Activated B cell treated with CpG ODN at 0.5 μM for 24 hours (primary cell): ENCODE data around the gene TMEM41A. TPM values are rescaled to one million over a fixed set of nuclear protein-coding genes. Genes with fewer than 3 reads are reported as not detected.
"Not testable (repeated sequence)": the region's sequence is repeated elsewhere in the genome, so short reads cannot be mapped to it uniquely, and the experiment has no call there.

Source experiments
- ATAC-seq: fragments of 200-7000 bp; cut with Tn5 transposase; one replicate; pipeline ENCODE4 v1.10.0; 2021; ENCODE audit warnings: low read depth, mild to moderate bottlenecking, moderate library complexity
- CTCF ChIA-PET: fragments of 350-600 bp; sonication (Branson Sonifier 250); formaldehyde crosslinking; loops from one replicate; lab custom pipeline; 2021; ENCODE audit warnings: antibody characterized with exemption; lab: Charles Lee
- POLR2A ChIA-PET: fragments of 350-600 bp; sonication (Branson Sonifier 250); formaldehyde crosslinking; loops from one replicate; lab custom pipeline; 2021; ENCODE audit warnings: antibody characterized with exemption; lab: Charles Lee
- DNase-seq: peaks from one replicate; pipeline ENCODE4 v3.0.0; 2022
- H3K27ac Mint-ChIP-seq: one replicate; pipeline ENCODE4 v1.8.0; 2020; ENCODE audit warnings: mixed read lengths
- H3K27me3 Mint-ChIP-seq: one replicate; pipeline ENCODE4 v1.8.0; 2021; ENCODE audit warnings: mixed read lengths
- H3K36me3 Mint-ChIP-seq: one replicate; pipeline ENCODE4 v1.8.0; 2021; ENCODE audit warnings: low read depth, mixed read lengths
- H3K4me1 Mint-ChIP-seq: one replicate; pipeline ENCODE4 v1.8.0; 2021; ENCODE audit warnings: mixed read lengths
- H3K4me3 Mint-ChIP-seq: one replicate; pipeline ENCODE4 v1.8.0; 2020; ENCODE audit warnings: mild to moderate bottlenecking, mixed read lengths
- H3K9me3 Mint-ChIP-seq: one replicate; pipeline ENCODE4 v1.8.0; 2020; ENCODE audit warnings: mixed read lengths
- intact Hi-C: fragments of 100-400 bp; cut with micrococcal nuclease; formaldehyde crosslinking; loops from one replicate; pipeline ENCODE4 v1.15.1; 2024
- total RNA-seq: library from RNA; stranded (reverse); gene quantifications from 2 replicates; pipeline ENCODE4 v1.2.3, GENCODE V29; 2022
- TF ChIP-seq, protein P1 (sequence below): fragments of 200-600 bp; IDR thresholded peaks from one replicate; pipeline ENCODE4 v1.8.0; 2022; ENCODE audit warnings: antibody characterized with exemption, mild to moderate bottlenecking

TMEM41A gene
- total RNA-seq, 1 donor from 2014 or later, result 23.3 TPM

DNA sequence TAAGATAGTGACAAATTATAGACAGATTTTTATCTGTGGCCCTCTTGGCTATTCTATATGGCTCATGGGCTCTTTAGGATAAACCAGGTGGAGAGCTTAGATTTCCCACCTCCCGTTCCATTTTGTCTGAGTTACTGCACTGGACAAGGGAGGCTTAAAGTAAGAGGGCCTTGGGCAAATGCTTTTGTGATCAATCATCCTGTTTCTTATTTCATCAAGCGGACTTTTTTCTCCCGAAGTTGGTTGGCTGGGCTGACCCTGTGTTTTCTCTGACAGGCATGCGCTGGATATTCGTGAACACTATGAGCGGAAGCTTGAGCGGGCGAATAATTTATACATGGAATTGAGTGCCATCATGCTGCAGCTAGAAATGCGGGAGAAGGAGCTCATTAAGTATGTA is 33.4 kb downstream of the TMEM41A start:
- POLR2A ChIA-PET, result no interaction called here
- no peak for ATAC-seq
- no peaks in the 10 kb centered on the region for H3K36me3 Mint-ChIP-seq
- no peaks in the 10 kb centered on the region for H3K9me3 Mint-ChIP-seq
- CTCF ChIA-PET, result no interaction called here
- intact Hi-C loops, result no loop called here
- no peak overlapping the region for H3K4me3 Mint-ChIP-seq
- no peak for DNase-seq
- TF ChIP-seq, protein P1, sequence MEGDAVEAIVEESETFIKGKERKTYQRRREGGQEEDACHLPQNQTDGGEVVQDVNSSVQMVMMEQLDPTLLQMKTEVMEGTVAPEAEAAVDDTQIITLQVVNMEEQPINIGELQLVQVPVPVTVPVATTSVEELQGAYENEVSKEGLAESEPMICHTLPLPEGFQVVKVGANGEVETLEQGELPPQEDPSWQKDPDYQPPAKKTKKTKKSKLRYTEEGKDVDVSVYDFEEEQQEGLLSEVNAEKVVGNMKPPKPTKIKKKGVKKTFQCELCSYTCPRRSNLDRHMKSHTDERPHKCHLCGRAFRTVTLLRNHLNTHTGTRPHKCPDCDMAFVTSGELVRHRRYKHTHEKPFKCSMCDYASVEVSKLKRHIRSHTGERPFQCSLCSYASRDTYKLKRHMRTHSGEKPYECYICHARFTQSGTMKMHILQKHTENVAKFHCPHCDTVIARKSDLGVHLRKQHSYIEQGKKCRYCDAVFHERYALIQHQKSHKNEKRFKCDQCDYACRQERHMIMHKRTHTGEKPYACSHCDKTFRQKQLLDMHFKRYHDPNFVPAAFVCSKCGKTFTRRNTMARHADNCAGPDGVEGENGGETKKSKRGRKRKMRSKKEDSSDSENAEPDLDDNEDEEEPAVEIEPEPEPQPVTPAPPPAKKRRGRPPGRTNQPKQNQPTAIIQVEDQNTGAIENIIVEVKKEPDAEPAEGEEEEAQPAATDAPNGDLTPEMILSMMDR, result no peak
- no peaks in the 10 kb centered on the region for H3K27me3 Mint-ChIP-seq
- peaks cover 4% of the 10 kb centered on the region for H3K4me1 Mint-ChIP-seq
- no peak overlapping the region for H3K27ac Mint-ChIP-seq

GRCh38 chr3:185460719-185461350 is 38.0 kb downstream of the TMEM41A start:
- TF ChIP-seq, protein P1, result no peak
- H3K27me3 Mint-ChIP-seq, result no peaks in the 10 kb centered on the region
- no peak overlapping the region for H3K27ac Mint-ChIP-seq
- no peak for ATAC-seq
- CTCF ChIA-PET, result interaction anchor here (1.0 kb wide), 1 partner anchor 99 kb away, joined by 4 read pairs; no protein-coding TSS in a partner anchor
- intact Hi-C loops, result no loop called here
- DNase-seq, result no peak
- peaks cover 1% of the 10 kb centered on the region for H3K4me1 Mint-ChIP-seq
- no peaks in the 10 kb centered on the region for H3K9me3 Mint-ChIP-seq
- no peak overlapping the region for H3K4me3 Mint-ChIP-seq
- no peaks in the 10 kb centered on the region for H3K36me3 Mint-ChIP-seq
- POLR2A ChIA-PET, result no interaction called here

- DNase-seq (no peak), ATAC-seq (no peak)
- Mint-ChIP-seq H3K4me1 (no peaks in the 10 kb centered on the region), H3K4me3 (no peak overlapping the region), H3K36me3 (no peaks in the 10 kb centered on the region), H3K27ac (no peak overlapping the region), H3K9me3 (no peaks in the 10 kb centered on the region), H3K27me3 (no peaks in the 10 kb centered on the region)
- intact Hi-C loops, result no loop called here
- POLR2A ChIA-PET, result no interaction called here
- CTCF ChIA-PET, result interaction anchor here (1.0 kb wide), 1 partner anchor 99 kb away, joined by 4 read pairs; no protein-coding TSS in a partner anchor
- TF ChIP-seq, protein P1, result no peak
These were observed 38.5 kb downstream of the TMEM41A start for GRCh38 chr3:185460309-185460708.

DNA sequence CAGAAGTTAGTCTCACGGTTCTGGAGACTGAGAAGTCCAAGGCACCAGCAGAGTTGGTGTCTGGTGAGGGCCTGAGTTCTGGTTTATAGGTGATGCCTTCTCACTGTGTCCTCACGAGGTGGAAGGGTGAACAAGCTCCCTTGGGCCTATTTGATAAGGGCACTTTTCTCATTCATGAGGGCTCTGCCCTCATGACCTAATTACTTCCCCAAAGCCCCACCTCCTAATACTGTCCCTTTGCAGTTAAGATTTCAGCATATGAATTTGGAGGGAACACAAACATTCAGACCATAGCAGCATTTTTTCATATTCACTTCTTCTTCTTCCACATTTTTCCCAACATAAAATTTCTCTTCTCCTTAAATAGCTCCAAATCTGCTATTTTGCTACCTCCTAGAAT is 41.5 kb downstream of the TMEM41A start:
- Mint-ChIP-seq H3K36me3 (no peaks in the 10 kb centered on the region), H3K9me3 (no peaks in the 10 kb centered on the region), H3K4me3 (no peak overlapping the region), H3K27ac (no peak overlapping the region), H3K27me3 (no peaks in the 10 kb centered on the region), H3K4me1 (no peaks in the 10 kb centered on the region)
- ChIA-PET POLR2A (no interaction called here), CTCF (no interaction called here)
- ATAC-seq (no peak), DNase-seq (no peak)
- TF ChIP-seq, protein P1, result no peak
- intact Hi-C loops, result no loop called here

DNA sequence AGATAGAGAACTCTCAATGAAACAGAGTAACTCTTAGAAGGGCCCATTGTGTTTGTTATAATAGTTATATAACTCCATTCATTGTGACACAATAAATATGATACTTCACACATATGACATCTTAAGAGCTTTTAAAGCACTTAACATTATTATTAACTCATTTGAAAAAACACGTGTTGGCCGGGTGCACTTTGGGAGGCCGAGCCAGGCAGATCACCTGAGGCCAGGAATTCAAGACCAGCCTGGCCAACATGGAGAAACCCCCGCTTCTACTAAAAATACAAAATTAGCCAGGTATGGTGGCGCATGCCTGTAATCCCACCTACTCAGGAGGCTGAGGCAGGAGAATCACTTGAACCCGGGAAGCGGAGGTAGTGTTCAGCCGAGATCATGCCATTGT is 47.4 kb downstream of the TMEM41A start:
- H3K36me3 Mint-ChIP-seq, H3K27ac Mint-ChIP-seq, DNase-seq, ATAC-seq, H3K9me3 Mint-ChIP-seq, H3K4me1 Mint-ChIP-seq, intact Hi-C loops, H3K4me3 Mint-ChIP-seq, H3K27me3 Mint-ChIP-seq, POLR2A ChIA-PET, CTCF ChIA-PET: not testable (repeated sequence)

- DNase-seq (no peak), ATAC-seq (no peak)
- Mint-ChIP-seq H3K9me3 (no peaks in the 10 kb centered on the region), H3K4me3 (no peak overlapping the region), H3K4me1 (no peaks in the 10 kb centered on the region), H3K27me3 (no peaks in the 10 kb centered on the region), H3K27ac (no peak overlapping the region), H3K36me3 (no peaks in the 10 kb centered on the region)
- TF ChIP-seq, protein P1, result no peak
- ChIA-PET CTCF (no interaction called here), POLR2A (no interaction called here)
- intact Hi-C loops, result no loop called here
These were observed 50.7 kb downstream of the TMEM41A start for GRCh38 chr3:185448107-185448506.
